HG03342 (cell line): ENCODE data around the gene NFATC4.

Source experiments
- ATAC-seq: cut with Tn5 transposase; IDR thresholded peaks from one replicate; pipeline ENCODE4 v1.9.1; 2021; ENCODE audit warnings: mild to moderate bottlenecking, moderate library complexity; ENCODE audit not compliant: unreplicated experiment

NFATC4 gene

GRCh38 chr14:24407608-24408325, 39.8 kb downstream of the NFATC4 start:
- ATAC-seq, result no peak

GRCh38 chr14:24408764-24409163, 40.8 kb downstream of the NFATC4 start:
- no peak for ATAC-seq

GRCh38 chr14:24409192-24409591, 41.2 kb downstream of the NFATC4 start:
- ATAC-seq, result no peak

- no peak for ATAC-seq
Measured at GRCh38 chr14:24409956-24410355, 42.0 kb downstream of the NFATC4 start.

- peak; percentile 59 for ATAC-seq
Measured at GRCh38 chr14:24411443-24412389, 43.7 kb downstream of the NFATC4 start.

GRCh38 chr14:24414077-24414476, 46.1 kb downstream of the NFATC4 start:
- ATAC-seq, result no peak

- ATAC-seq, result no peak
Measured at GRCh38 chr14:24414732-24415420, 46.9 kb downstream of the NFATC4 start.

- ATAC-seq, result no peak
Measured at GRCh38 chr14:24415421-24416253, 47.7 kb downstream of the NFATC4 start.

GRCh38 chr14:24416254-24416931, 48.4 kb downstream of the NFATC4 start:
- ATAC-seq, result no peak

GRCh38 chr14:24416932-24417619, 49.1 kb downstream of the NFATC4 start:
- no peak for ATAC-seq

GRCh38 chr14:24417832-24418491, 50.0 kb downstream of the NFATC4 start:
- ATAC-seq, result no peak

- no peak for ATAC-seq
Measured at GRCh38 chr14:24418492-24418873, 50.5 kb downstream of the NFATC4 start.

- no peak for ATAC-seq
Measured at GRCh38 chr14:24422261-24422660, 54.3 kb downstream of the NFATC4 start.

GRCh38 chr14:24422694-24423601, 55.0 kb downstream of the NFATC4 start:
- no peak for ATAC-seq

GRCh38 chr14:24425704-24426103, 57.7 kb downstream of the NFATC4 start:
- no peak for ATAC-seq

- ATAC-seq, result no peak
Measured at GRCh38 chr14:24426150-24426911, 58.3 kb downstream of the NFATC4 start.

GRCh38 chr14:24426912-24427536, 59.0 kb downstream of the NFATC4 start:
- ATAC-seq, result no peak
